OCI-LY7 (cell line): ENCODE measurements around the gene TOLLIP.

Experiments used
- EZH2phosphoT487 ChIP-seq: fragments of 200-600 bp; sonication (generic); IDR thresholded peaks from 2 replicates; pipeline ENCODE4 v1.6.1; 2018; ENCODE audit warnings: low read depth, borderline replicate concordance, mild to moderate bottlenecking, mixed run types, antibody characterized with exemption, low read length, moderate library complexity, mixed read lengths
- TF ChIP-seq, protein P1 (sequence below): fragments of 200-600 bp; sonication (generic); conservative IDR thresholded peaks from 2 replicates; pipeline ENCODE4 v1.5.1; 2014; ENCODE audit warnings: mild to moderate bottlenecking, antibody characterized with exemption, low read length, moderate library complexity, mixed read lengths

DNA sequence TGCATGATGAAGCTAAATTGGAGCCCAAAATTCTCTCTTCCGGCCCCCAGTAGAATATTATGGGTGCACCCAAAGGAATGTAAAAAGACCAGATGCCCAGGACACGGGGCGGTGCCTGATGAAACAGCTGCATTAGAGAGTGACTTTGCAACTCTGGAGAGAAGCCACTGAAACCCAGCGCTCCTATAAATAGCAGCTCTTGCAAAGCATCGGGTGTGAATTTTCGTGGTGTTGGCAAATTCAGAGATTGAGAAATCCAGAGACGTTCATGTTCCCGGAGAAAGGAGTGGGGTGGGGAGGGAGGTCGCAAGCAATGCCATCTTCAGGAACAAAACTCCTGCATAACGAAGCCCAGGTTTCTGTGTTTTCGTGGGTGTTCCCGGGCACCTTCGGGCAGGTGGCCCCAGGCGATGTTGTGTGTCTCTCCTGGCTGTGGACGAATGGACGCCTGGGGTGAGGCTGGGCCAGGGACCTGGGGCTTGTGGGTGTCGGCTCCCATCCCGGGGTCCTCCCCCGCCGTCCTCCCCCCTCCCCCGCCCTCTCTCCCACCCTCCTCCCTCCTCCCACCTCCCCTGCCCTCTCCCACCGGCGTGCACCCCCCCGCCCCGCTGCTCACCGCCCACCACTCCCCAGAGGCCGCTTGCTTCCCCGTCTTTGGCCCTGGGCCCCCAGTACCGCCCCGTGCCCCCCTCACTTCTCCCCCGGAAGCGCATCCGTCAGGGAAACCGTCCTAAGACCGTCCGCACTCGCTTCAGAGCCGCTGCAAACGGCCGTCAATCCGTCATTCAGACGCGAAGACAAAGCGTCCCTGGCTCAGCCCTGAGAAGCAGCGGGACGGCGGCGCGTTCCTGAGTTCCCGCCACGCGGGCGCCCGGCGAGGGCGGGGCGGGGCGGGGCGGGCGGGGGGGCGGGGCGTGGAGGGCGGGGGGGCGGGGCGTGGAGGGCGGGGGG lies 26.7 kb upstream of the TOLLIP start:
- TF ChIP-seq, protein P1, sequence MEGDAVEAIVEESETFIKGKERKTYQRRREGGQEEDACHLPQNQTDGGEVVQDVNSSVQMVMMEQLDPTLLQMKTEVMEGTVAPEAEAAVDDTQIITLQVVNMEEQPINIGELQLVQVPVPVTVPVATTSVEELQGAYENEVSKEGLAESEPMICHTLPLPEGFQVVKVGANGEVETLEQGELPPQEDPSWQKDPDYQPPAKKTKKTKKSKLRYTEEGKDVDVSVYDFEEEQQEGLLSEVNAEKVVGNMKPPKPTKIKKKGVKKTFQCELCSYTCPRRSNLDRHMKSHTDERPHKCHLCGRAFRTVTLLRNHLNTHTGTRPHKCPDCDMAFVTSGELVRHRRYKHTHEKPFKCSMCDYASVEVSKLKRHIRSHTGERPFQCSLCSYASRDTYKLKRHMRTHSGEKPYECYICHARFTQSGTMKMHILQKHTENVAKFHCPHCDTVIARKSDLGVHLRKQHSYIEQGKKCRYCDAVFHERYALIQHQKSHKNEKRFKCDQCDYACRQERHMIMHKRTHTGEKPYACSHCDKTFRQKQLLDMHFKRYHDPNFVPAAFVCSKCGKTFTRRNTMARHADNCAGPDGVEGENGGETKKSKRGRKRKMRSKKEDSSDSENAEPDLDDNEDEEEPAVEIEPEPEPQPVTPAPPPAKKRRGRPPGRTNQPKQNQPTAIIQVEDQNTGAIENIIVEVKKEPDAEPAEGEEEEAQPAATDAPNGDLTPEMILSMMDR: no peak
- no peak for TF ChIP-seq EZH2phosphoT487
